Mononuclear cell (primary cell): ENCODE measurements around the gene NEK7. TPM values are rescaled to one million over a fixed set of nuclear protein-coding genes. Genes with fewer than 3 reads are reported as not detected.

Experiments used
- H3K27me3 ChIP-seq: 2 replicates; pipeline ENCODE4 v1.6.0; 2011; ENCODE audit warnings: low read length, control low read depth; ENCODE audit not compliant: insufficient read depth
- H3K4me1 ChIP-seq: 2 replicates; pipeline ENCODE4 v1.5.1; 2011; ENCODE audit warnings: mild to moderate bottlenecking, low read length, control low read depth; ENCODE audit not compliant: insufficient read depth
- H3K4me3 ChIP-seq: 2 replicates; pipeline ENCODE4 v1.5.1; 2011; ENCODE audit warnings: mild to moderate bottlenecking, low read length, moderate library complexity
- H3K9me3 ChIP-seq: 2 replicates; pipeline ENCODE4 v1.5.1; 2011; ENCODE audit warnings: low read depth, mild to moderate bottlenecking, control low read depth, low read length
- total RNA-seq: library from RNA; depleted of rRNA; stranded (reverse); fragments of >200 nt; gene quantifications from one replicate; pipeline ENCODE4 v1.2.3, GENCODE V29; 2012

Gene NEK7
- total RNA-seq, 1 donor: 29.6 TPM

DNA sequence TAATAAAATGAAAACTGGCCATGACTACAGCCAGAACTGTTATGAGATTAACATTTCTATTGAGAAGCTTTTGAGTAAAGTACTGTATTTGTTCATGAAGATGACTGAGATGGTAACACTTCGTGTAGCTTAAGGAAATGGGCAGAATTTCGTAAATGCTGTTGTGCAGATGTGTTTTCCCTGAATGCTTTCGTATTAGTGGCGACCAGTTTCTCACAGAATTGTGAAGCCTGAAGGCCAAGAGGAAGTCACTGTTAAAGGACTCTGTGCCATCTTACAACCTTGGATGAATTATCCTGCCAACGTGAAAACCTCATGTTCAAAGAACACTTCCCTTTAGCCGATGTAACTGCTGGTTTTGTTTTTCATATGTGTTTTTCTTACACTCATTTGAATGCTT is 164.0 kb downstream of the NEK7 start:
- no peaks in the 10 kb centered on the region for H3K4me1 ChIP-seq
- no peak overlapping the region for H3K4me3 ChIP-seq
- no peaks in the 10 kb centered on the region for H3K27me3 ChIP-seq
- no peaks in the 10 kb centered on the region for H3K9me3 ChIP-seq

DNA sequence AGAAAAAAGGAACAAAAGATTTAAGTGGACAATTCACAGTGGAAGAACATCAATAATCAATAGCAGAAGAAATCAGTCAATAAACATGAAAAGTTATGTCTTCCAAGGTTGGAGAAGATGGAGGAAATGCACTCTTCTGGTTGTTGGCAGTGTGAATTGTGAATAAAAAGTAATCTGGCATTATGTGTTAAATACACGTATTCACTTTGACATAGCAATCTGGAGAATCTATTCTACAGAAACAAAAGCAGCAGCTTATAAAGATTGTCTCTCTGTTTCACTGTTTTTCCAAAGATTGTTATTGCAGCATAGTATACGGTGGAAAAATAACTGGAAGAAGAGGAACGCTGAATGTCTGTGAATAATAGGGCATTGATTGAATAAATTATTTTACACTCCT is 169.4 kb downstream of the NEK7 start:
- Histone ChIP-seq H3K4me1 (no peaks in the 10 kb centered on the region), H3K4me3 (no peak overlapping the region), H3K9me3 (no peaks in the 10 kb centered on the region)

DNA sequence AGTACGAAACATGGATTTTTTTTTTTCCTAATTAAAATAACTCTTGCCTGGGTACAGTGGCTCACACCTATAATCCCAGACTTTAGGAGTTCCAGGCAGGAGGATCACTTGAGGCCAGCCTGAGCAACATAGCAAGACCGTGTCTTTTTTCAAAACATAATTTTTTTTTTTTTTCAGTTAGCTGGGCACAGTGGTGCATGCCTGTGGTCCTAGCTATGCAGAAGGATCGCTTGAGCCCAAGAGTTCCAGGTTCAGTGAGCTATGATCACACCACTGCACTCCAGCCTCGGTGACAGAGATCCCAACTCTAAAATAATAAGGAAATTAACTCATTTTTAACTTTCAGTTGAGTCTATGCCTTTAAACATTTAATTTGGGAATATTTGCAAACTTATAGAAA is 170.1 kb downstream of the NEK7 start:
- Histone ChIP-seq H3K27me3 (no peaks in the 10 kb centered on the region), H3K9me3 (no peaks in the 10 kb centered on the region), H3K4me1 (no peaks in the 10 kb centered on the region), H3K4me3 (no peak overlapping the region)

More for the DNA sequence above, 169.4 kb downstream of the NEK7 start:
- no peaks in the 10 kb centered on the region for H3K27me3 ChIP-seq

- Histone ChIP-seq H3K4me3 (no peak overlapping the region), H3K4me1 (no peaks in the 10 kb centered on the region), H3K9me3 (no peaks in the 10 kb centered on the region), H3K27me3 (no peaks in the 10 kb centered on the region)
Observed at GRCh38 chr1:198328458-198329032, 171.7 kb downstream of the NEK7 start.

DNA sequence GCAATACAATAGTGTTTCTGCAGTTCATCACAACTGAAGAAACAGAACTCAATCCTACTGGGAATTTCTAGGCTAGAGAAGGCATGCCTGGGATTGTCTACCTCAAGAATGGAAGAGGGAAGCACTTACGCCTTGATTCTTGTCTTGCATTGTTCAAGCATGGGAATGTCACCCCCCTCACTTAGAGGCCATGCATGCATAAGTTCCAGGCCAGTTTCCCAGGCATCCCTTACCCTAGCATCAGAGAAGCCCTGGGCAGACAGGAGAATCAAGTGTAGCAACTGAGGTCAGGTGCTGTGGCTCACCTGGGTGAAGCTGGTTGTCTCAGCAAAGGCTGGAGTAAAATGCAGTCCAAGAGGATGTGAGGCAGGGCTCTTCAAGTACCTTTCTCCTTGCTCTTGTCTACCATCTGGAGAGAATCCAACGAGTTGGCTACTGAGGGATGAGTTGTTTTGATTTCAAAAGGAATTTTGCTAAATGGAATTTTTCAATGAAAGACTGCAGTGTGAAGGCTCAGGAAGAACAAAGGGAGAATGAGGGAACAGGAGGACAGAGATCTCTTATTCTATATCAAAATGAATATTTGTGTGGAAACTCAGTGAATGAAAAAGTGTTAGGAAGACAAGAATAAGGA is 174.3 kb downstream of the NEK7 start:
- Histone ChIP-seq H3K4me3 (no peak overlapping the region), H3K9me3 (no peaks in the 10 kb centered on the region), H3K4me1 (no peaks in the 10 kb centered on the region), H3K27me3 (no peaks in the 10 kb centered on the region)

GRCh38 chr1:198333744-198334143 is 176.9 kb downstream of the NEK7 start:
- H3K27me3 ChIP-seq: no peaks in the 10 kb centered on the region
- H3K9me3 ChIP-seq: no peaks in the 10 kb centered on the region
- no peak overlapping the region for H3K4me3 ChIP-seq
- no peaks in the 10 kb centered on the region for H3K4me1 ChIP-seq

GRCh38 chr1:198335663-198336062 is 178.9 kb downstream of the NEK7 start:
- Histone ChIP-seq H3K27me3 (no peaks in the 10 kb centered on the region), H3K4me3 (no peak overlapping the region), H3K9me3 (no peaks in the 10 kb centered on the region), H3K4me1 (no peaks in the 10 kb centered on the region)

GRCh38 chr1:198337886-198338285 is 181.1 kb downstream of the NEK7 start:
- H3K4me3 ChIP-seq: no peak overlapping the region
- no peaks in the 10 kb centered on the region for H3K4me1 ChIP-seq

DNA sequence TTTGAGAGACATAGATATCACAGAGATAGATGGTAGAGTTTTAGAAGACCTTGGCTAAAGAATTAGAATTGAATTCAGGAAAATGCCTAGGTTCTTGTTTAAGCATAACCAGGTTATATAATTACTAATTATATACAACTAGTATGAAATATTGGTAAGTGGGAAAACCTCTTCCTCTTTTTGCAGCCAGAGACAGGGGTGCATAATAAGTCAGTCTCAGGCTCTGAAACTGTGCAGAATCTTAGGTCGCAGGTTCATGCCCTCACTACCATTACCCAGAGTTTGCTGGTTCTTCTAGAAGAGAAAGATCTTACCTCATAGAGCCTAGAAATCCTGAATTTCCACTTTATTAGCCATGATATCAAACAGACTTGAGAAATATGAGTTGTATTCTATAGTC is 183.3 kb downstream of the NEK7 start:
- H3K27me3 ChIP-seq: no peaks in the 10 kb centered on the region
- no peaks in the 10 kb centered on the region for H3K9me3 ChIP-seq
- H3K4me1 ChIP-seq: no peaks in the 10 kb centered on the region
- no peak overlapping the region for H3K4me3 ChIP-seq

More at GRCh38 chr1:198337886-198338285, 181.1 kb downstream of the NEK7 start:
- H3K27me3 ChIP-seq: no peaks in the 10 kb centered on the region
- no peaks in the 10 kb centered on the region for H3K9me3 ChIP-seq

DNA sequence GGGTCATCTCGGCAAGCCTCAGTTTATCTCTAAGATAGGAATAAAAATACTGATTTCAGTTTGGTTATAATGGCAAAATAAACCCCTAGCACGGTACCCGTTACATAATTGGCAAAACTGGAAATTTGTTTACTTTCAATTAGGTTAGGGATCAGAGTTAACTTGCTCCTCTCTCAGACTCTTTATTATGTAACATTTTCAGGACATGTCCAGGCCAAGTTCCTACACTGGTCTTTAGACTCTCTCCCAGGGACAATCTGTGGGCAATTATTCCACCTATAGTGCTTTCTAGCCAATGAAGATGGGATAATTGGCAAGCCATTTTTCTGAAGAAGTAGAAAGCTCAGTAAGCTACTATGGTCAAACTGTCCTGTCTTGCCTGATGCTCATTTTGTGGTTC is 189.4 kb downstream of the NEK7 start:
- Histone ChIP-seq H3K27me3 (no peaks in the 10 kb centered on the region), H3K9me3 (no peaks in the 10 kb centered on the region), H3K4me3 (no peak overlapping the region), H3K4me1 (no peaks in the 10 kb centered on the region)

DNA sequence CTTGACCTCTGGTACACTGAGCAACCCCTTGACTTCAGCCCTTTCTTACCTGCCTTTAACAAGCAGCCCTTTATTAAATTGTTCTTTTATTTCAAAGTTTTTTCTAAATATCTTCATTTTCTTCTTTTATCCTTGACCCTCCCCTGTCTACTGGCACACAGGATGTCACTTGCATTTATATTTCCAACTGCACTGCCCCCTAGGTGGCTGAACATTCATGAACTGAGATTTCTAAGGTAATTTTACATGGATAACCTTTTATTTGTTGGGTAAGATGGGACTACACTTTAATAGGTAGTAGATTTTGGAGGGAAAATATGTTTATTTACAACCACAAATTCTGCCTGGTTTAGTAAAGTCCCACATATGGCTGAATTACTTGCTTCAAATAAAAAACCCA is 193.7 kb downstream of the NEK7 start:
- Histone ChIP-seq H3K9me3 (no peaks in the 10 kb centered on the region), H3K4me3 (no peak overlapping the region), H3K4me1 (no peaks in the 10 kb centered on the region), H3K27me3 (no peaks in the 10 kb centered on the region)

- H3K4me3 ChIP-seq: no peak overlapping the region
Observed at GRCh38 chr1:198352975-198353695, 196.3 kb downstream of the NEK7 start.

GRCh38 chr1:198357937-198358336 is 201.1 kb downstream of the NEK7 start:
- Histone ChIP-seq H3K4me1 (no peaks in the 10 kb centered on the region), H3K4me3 (no peak overlapping the region), H3K27me3 (no peaks in the 10 kb centered on the region), H3K9me3 (no peaks in the 10 kb centered on the region)

More at GRCh38 chr1:198352975-198353695, 196.3 kb downstream of the NEK7 start:
- no peaks in the 10 kb centered on the region for H3K4me1 ChIP-seq
- no peaks in the 10 kb centered on the region for H3K9me3 ChIP-seq
- no peaks in the 10 kb centered on the region for H3K27me3 ChIP-seq

DNA sequence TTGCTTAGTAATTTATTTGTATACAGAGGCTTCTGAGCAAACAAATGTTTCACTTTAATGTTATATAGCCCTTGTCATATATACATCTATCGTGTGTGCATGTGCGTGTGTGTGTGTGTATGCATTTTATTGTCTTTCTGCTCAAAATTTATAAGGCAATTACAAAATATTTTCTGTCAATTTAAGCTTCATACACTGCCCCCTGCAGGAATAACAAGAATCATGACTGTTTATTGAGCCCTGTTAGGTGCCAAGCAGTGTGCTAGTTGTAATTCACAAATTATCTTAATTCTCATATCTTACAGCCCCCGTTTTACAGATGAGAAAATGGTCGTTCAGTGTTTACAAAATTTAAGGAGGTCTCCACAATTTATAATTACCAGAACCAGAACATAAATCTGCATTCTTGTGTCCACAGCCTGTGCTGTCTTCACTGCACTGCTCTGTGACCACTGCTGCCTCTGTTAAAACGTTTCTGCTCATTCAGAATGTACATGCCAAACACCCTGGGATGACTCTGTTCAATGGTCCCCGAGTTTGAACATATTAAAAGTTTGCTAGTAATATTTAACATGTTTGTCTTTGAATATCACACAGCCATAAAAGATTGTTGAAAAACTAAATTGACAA is 202.3 kb downstream of the NEK7 start:
- no peaks in the 10 kb centered on the region for H3K4me1 ChIP-seq
- no peaks in the 10 kb centered on the region for H3K27me3 ChIP-seq
- no peak overlapping the region for H3K4me3 ChIP-seq
- no peaks in the 10 kb centered on the region for H3K9me3 ChIP-seq

- no peak overlapping the region for H3K4me3 ChIP-seq
- no peaks in the 10 kb centered on the region for H3K4me1 ChIP-seq
- no peaks in the 10 kb centered on the region for H3K9me3 ChIP-seq
- H3K27me3 ChIP-seq: no peaks in the 10 kb centered on the region
Observed at GRCh38 chr1:198360208-198360729, 203.5 kb downstream of the NEK7 start.
